ENCODE measurements around the gene MERTK. TPM values are rescaled to one million over a fixed set of nuclear protein-coding genes. Genes with fewer than 3 reads are reported as not detected.

Gene MERTK
- total RNA-seq, 1 donor, result under 0.01 TPM

DNA sequence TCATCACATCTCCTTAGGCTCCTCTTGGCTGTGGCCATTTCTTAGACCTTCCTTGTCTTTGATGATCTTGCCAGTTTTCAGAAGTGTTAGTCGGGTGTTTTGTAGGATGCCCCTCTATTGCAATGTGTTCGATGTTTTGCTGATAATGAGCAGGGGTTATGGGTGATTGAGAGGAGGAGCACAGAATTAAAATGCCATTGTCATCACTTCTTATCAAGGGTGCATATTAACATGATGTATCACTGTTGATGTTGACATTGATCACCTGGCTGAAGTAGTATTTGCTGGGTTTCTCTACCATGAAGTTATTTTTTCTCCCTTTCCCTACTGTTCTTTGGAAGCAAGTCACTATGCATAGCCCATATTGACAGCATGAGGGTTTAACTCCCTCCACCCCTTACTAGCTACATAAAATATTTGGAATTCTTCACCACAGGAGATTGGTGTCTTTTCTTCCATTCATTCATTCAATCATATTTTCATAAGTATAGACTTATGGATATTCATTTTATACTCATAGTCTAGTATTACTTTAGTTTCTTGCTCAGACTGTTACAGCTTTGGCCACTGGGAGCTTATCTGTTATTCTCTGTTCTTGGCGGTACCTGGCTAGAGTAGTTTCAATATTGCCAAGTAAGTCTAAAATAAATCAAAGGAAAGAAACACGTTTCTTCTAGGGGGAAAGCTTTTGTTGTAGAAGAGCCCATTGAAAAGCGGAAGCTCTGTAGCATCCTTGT lies 102.2 kb downstream of the MERTK start:
- no peak overlapping the region for H3K4me3 ChIP-seq (ENCODE audit: low read depth, low read length)
- TF ChIP-seq CTCF (IDR thresholded peaks at IDR 0.05; ENCODE audit: insufficient read depth, low read depth, low read length), result no peak
- DNase-seq (ENCODE audit: low read depth), result no peak

DNA sequence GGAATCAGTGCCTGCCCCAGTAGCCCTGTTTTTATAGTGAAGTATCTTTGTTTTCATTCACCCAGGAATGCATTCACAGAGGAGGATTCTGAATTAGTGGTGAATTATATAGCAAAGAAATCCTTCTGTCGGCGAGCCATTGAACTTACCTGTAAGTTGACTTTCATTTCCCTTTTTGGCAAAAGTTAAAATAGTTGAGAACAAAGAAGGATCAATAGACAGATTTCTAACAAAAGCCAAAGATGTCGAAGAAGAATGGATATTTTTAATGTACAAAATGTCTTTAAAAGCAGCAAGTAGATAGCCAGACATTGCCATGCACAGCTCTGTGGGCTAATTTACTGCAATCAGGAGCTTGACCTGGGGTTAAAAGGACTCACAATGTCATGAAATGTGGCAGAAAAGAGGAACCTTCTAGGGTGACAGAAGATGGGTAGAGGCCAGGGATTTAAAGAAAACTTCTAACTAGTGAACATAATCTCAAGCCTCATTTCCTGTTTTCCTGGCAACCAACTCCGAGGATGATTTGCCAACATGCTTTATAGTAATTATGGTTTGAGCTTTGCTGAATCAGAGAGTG lies 102.8 kb downstream of the MERTK start:
- DNase-seq (ENCODE audit: low read depth), result no peak
- TF ChIP-seq CTCF (IDR thresholded peaks at IDR 0.05; ENCODE audit: insufficient read depth, low read depth, low read length), result no peak
- no peak overlapping the region for H3K4me3 ChIP-seq (ENCODE audit: low read depth, low read length)

GRCh38 chr2:112001942-112002341 lies 103.5 kb downstream of the MERTK start:
- no peak overlapping the region for H3K4me3 ChIP-seq (ENCODE audit: low read depth, low read length)
- DNase-seq (ENCODE audit: low read depth), result no peak
- TF ChIP-seq CTCF (IDR thresholded peaks at IDR 0.05; ENCODE audit: insufficient read depth, low read depth, low read length), result no peak

GRCh38 chr2:112003576-112004252 lies 105.3 kb downstream of the MERTK start:
- no peak for TF ChIP-seq CTCF (IDR thresholded peaks at IDR 0.05; ENCODE audit: insufficient read depth, low read depth, low read length)
- H3K4me3 ChIP-seq (ENCODE audit: low read depth, low read length), result no peak overlapping the region
- DNase-seq (ENCODE audit: low read depth), result no peak

DNA sequence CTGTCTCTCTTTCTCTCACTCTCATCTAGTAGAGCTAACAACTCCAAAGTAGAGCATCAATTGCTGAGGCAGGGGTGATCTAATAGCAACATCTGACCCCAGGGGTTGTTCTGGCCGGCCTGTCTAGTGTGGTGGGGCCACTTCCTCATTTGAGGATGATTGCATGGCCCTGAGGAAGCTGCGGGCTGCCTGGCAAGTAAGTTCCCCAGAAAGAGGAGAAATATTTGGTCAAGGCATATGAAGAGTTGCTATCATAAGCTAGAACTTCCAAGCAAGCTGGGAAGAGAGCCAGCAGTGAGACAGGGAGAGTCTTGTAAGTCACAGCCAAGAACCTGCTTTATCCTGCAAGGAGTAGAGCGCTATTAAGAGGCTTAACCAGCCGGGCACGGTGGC lies 105.8 kb downstream of the MERTK start:
- no peak overlapping the region for H3K4me3 ChIP-seq (ENCODE audit: low read depth, low read length)
- TF ChIP-seq CTCF (IDR thresholded peaks at IDR 0.05; ENCODE audit: insufficient read depth, low read depth, low read length), result no peak
- no peak for DNase-seq (ENCODE audit: low read depth)

GRCh38 chr2:112005406-112006075 lies 107.1 kb downstream of the MERTK start:
- no peak for DNase-seq (ENCODE audit: low read depth)
- H3K4me3 ChIP-seq (ENCODE audit: low read depth, low read length), result no peak overlapping the region
- no peak for TF ChIP-seq CTCF (IDR thresholded peaks at IDR 0.05; ENCODE audit: insufficient read depth, low read depth, low read length)

Measured in fibroblast of villous mesenchyme (primary cell).